Activated CD8-positive, alpha-beta T cell treated with anti-CD3 and anti-CD28 coated beads for 36 hours (primary cell): ENCODE results near the gene GRIA3. TPM values are rescaled to one million over a fixed set of nuclear protein-coding genes. Genes with fewer than 3 reads are reported as not detected.

ENCODE experiments used
- ATAC-seq: fragments of 200-7000 bp; cut with Tn5 transposase; one replicate; pipeline ENCODE4 v1.10.0; 2021; ENCODE audit warnings: mild to moderate bottlenecking, moderate library complexity
- CTCF ChIA-PET: fragments of 350-600 bp; sonication (Branson Sonifier 250); formaldehyde crosslinking; loops from one replicate; lab custom pipeline; 2021; ENCODE audit warnings: antibody characterized with exemption; lab: Charles Lee
- POLR2A ChIA-PET: fragments of 350-600 bp; sonication (Branson Sonifier 250); formaldehyde crosslinking; loops from one replicate; lab custom pipeline; 2021; ENCODE audit warnings: antibody characterized with exemption; lab: Charles Lee
- DNase-seq: peaks from one replicate; pipeline ENCODE4 v3.0.0-alpha.2; 2020
- H3K27ac Mint-ChIP-seq: one replicate; pipeline ENCODE4 v1.8.0; 2021; ENCODE audit warnings: mild to moderate bottlenecking, mixed read lengths
- H3K27me3 Mint-ChIP-seq: one replicate; pipeline ENCODE4 v1.8.0; 2021; ENCODE audit warnings: mixed read lengths
- H3K36me3 Mint-ChIP-seq: one replicate; pipeline ENCODE4 v1.8.0; 2021; ENCODE audit warnings: low read depth, mixed read lengths
- H3K4me1 Mint-ChIP-seq: one replicate; pipeline ENCODE4 v1.8.0; 2021; ENCODE audit warnings: low read depth, mixed read lengths
- H3K4me3 Mint-ChIP-seq: one replicate; pipeline ENCODE4 v1.8.0; 2021; ENCODE audit warnings: mild to moderate bottlenecking, moderate library complexity, mixed read lengths
- H3K9me3 Mint-ChIP-seq: one replicate; pipeline ENCODE4 v1.8.0; 2021; ENCODE audit warnings: mixed read lengths
- CTCF ChIP-seq: fragments of 200-600 bp; IDR thresholded peaks from one replicate; pipeline ENCODE4 v1.8.0; 2022; ENCODE audit warnings: antibody characterized with exemption, mild to moderate bottlenecking
- intact Hi-C: fragments of 100-400 bp; cut with micrococcal nuclease; formaldehyde crosslinking; loops from one replicate; pipeline ENCODE4 v1.10.0; 2022
- total RNA-seq, 2 experiments: library from RNA; stranded (reverse); gene quantifications; one replicate each; pipeline ENCODE4 v1.2.3, GENCODE V29; 2021

GRIA3 gene
- total RNA-seq, 2 experiments from 2014 or later, result not detected

GRCh38 chrX:123464709-123465108, 280.6 kb downstream of the GRIA3 start:
- Mint-ChIP-seq H3K36me3 (no peaks in the 10 kb centered on the region), H3K27me3 (no peaks in the 10 kb centered on the region), H3K4me1 (no peaks in the 10 kb centered on the region), H3K27ac (no peak overlapping the region), H3K9me3 (no peaks in the 10 kb centered on the region), H3K4me3 (no peak overlapping the region)
- ATAC-seq (no peak), DNase-seq (no peak)
- intact Hi-C loops, result no loop called here
- TF ChIP-seq CTCF, result no peak
- CTCF ChIA-PET, result no interaction called here
- POLR2A ChIA-PET, result no interaction called here

- ChIA-PET CTCF (no interaction called here), POLR2A (no interaction called here)
- Mint-ChIP-seq H3K27me3 (no peaks in the 10 kb centered on the region), H3K9me3 (no peaks in the 10 kb centered on the region), H3K36me3 (no peaks in the 10 kb centered on the region), H3K4me3 (no peak overlapping the region), H3K4me1 (no peaks in the 10 kb centered on the region), H3K27ac (no peak overlapping the region)
- no peak for ATAC-seq
- DNase-seq, result no peak
- no peak for TF ChIP-seq CTCF
- intact Hi-C loops, result no loop called here
Measured at GRCh38 chrX:123468481-123468880, 284.4 kb downstream of the GRIA3 start.

- no peaks in the 10 kb centered on the region for H3K36me3 Mint-ChIP-seq
- H3K27me3 Mint-ChIP-seq, result no peaks in the 10 kb centered on the region
- DNase-seq, result no peak
- H3K4me3 Mint-ChIP-seq, result no peak overlapping the region
- no peak for TF ChIP-seq CTCF
- no peaks in the 10 kb centered on the region for H3K9me3 Mint-ChIP-seq
- CTCF ChIA-PET, result no interaction called here
- H3K4me1 Mint-ChIP-seq, result no peaks in the 10 kb centered on the region
- no peak for ATAC-seq
- intact Hi-C loops, result no loop called here
- POLR2A ChIA-PET, result no interaction called here
- H3K27ac Mint-ChIP-seq, result no peak overlapping the region
Measured at GRCh38 chrX:123475068-123475724, 291.1 kb downstream of the GRIA3 start.

- ChIA-PET POLR2A (no interaction called here), CTCF (no interaction called here)
- Mint-ChIP-seq H3K36me3 (no peaks in the 10 kb centered on the region), H3K4me3 (no peak overlapping the region), H3K4me1 (no peaks in the 10 kb centered on the region), H3K9me3 (no peaks in the 10 kb centered on the region), H3K27ac (no peak overlapping the region), H3K27me3 (no peaks in the 10 kb centered on the region)
- intact Hi-C loops, result no loop called here
- no peak for TF ChIP-seq CTCF
- ATAC-seq (no peak), DNase-seq (no peak)
Measured at GRCh38 chrX:123476611-123477219, 292.6 kb downstream of the GRIA3 start.

GRCh38 chrX:123477673-123478072, 293.6 kb downstream of the GRIA3 start:
- ATAC-seq (no peak), DNase-seq (no peak)
- intact Hi-C loops, result no loop called here
- no peak overlapping the region for H3K27ac Mint-ChIP-seq
- H3K36me3 Mint-ChIP-seq, result no peaks in the 10 kb centered on the region
- H3K9me3 Mint-ChIP-seq, result no peaks in the 10 kb centered on the region
- H3K4me1 Mint-ChIP-seq, result no peaks in the 10 kb centered on the region
- ChIA-PET CTCF (no interaction called here), POLR2A (no interaction called here)
- H3K27me3 Mint-ChIP-seq, result no peaks in the 10 kb centered on the region
- no peak overlapping the region for H3K4me3 Mint-ChIP-seq
- TF ChIP-seq CTCF, result no peak
